Lung (tissue), 12 donors: ENCODE measurements around the gene CEACAM19. TPM values are rescaled to one million over a fixed set of nuclear protein-coding genes. Genes with fewer than 3 reads are reported as not detected.

Experiments
- ATAC-seq: fragments of 200-7000 bp; cut with Tn5 transposase; one replicate; pipeline ENCODE4 v1.9.1; 2020; ENCODE audit warnings: moderate number of reproducible peaks; ENCODE audit not compliant: insufficient read depth, low FRiP score
- DNase-seq, 3 donors: peaks; one replicate each; pipeline ENCODE4 v3.0.0-alpha.2; 2013 to 2017
- H3K27ac ChIP-seq, 2 donors: one replicate each; pipeline ENCODE4 v1.5.1; 2013; ENCODE audit warnings: mild to moderate bottlenecking in 2 of 2, moderate library complexity in 2 of 2, control low read depth in 1 of 2, inconsistent platforms in 1 of 2, low read depth in 1 of 2, low read length in 1 of 2
- H3K27me3 ChIP-seq, 3 donors: one replicate each; pipeline ENCODE4 v1.5.1; 2013; ENCODE audit warnings: low read length in 2 of 3; ENCODE audit not compliant: control insufficient read depth in 3 of 3, insufficient read depth in 3 of 3
- H3K36me3 ChIP-seq, 4 donors: one replicate each; pipeline ENCODE4 v1.5.1; 2013; ENCODE audit warnings: low read length in 4 of 4, mild to moderate bottlenecking in 1 of 4, moderate library complexity in 1 of 4; ENCODE audit not compliant: control insufficient read depth in 4 of 4, insufficient read depth in 4 of 4
- H3K4me1 ChIP-seq, 5 donors: one replicate each; pipeline ENCODE4 v1.5.1; 2013; ENCODE audit warnings: low read length in 5 of 5, mild to moderate bottlenecking in 2 of 5, moderate library complexity in 1 of 5; ENCODE audit not compliant: control insufficient read depth in 5 of 5, insufficient read depth in 5 of 5
- H3K4me3 ChIP-seq: one replicate; pipeline ENCODE4 v1.5.1; 2013; ENCODE audit warnings: mild to moderate bottlenecking, control low read depth, moderate library complexity
- H3K9ac ChIP-seq, 2 donors: one replicate each; pipeline ENCODE4 v1.5.1; 2013; ENCODE audit warnings: low read length in 2 of 2, control low read depth in 1 of 2; ENCODE audit not compliant: insufficient read depth in 1 of 2
- H3K9me3 ChIP-seq, 4 donors: one replicate each; pipeline ENCODE4 v1.5.1; 2013; ENCODE audit warnings: low read length in 3 of 4, mild to moderate bottlenecking in 1 of 4, moderate library complexity in 1 of 4; ENCODE audit not compliant: control insufficient read depth in 4 of 4, insufficient read depth in 3 of 4
- CTCF ChIP-seq: IDR thresholded peaks from 2 replicates; pipeline ENCODE4 v1.5.1; 2012; ENCODE audit warnings: mild to moderate bottlenecking; ENCODE audit errors: control extremely low read depth, extremely low read depth
- WGBS, 2 donors: extraction: QIAGEN DNeasy Blood & Tissue Kit; methylation state at CpG; one replicate each; pipeline ENCODE4 v1.1.7; 2013; 5-methylcytosine and 5-hydroxymethylcytosine counted together
- polyA plus RNA-seq, 2 donors: library from polyadenylated mRNA; stranded (reverse); fragments of 200-250 nt; gene quantifications; one replicate each; pipeline ENCODE4 v1.2.1, GENCODE V29; 2013
- total RNA-seq, 2 donors: library from RNA; depleted of rRNA in 1 of 2; stranded (reverse); fragments of >200 nt in 1 of 2; gene quantifications; one replicate each; pipeline ENCODE4 v1.2.1, GENCODE V29; 2014 to 2021
- donor health status: control.
- donor health status: control.
- donor health status: Bipolar disorder and iron deficiency.
- donor health status: healthy.
- donor health status: DM: yes; HTN: yes; CAD: no.

CEACAM19 gene
- total and polyA plus RNA-seq, 4 donors = 2.3 to 8.3 (median 4.4) TPM

DNA sequence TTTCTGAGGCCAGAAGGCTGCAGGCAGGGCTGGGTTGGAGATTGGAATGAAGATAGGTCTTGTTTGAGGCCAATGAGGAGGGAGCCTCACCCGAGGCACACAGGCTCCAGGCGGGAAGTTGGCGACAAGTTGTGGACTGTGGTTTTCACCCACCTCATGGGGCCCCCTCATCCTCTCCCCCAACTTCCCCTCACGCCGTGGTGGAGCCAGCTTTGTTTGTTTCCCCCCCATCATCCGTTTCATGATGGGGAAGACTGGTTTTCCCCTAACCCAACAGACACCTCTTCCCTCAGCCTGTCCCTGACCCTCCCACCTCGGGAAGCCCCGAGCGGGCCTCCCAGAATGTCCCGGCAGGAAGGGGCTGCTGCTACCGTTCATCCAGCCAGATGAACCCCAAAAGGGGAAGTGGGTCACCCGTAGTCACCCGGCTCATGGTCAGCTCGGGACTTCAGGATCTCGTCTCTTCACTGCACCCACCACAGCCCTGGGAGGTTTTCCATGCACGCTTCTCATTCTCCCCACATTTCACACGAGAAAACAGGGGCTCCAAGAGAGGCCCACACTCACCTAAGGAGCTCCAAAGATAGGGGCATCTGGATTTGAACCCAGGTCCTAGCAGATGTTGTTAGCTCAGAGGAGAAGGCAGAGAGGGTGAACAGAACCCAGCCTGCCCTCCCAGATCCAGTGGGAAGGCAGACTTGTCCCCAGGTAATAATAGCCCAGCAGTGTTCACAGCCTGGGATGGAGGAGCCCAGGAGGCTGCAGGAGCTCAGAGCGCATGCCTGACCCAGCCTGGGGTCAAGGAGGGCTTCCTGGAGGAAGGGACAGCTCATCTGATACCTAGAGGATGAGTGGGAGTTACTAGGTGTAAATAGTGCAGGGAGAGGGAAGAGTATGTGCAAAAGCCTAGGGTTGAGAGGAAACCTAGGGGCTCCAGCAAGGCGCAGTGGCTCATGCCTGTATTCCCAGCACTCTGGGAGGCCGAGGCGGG is 51.1 kb downstream of the CEACAM19 start:
- Histone ChIP-seq H3K36me3 (no peaks in the 10 kb centered on the region), H3K27me3 (no peaks in the 10 kb centered on the region), H3K4me3 (no peak overlapping the region), H3K4me1 (peaks cover 0 to 26% (median 12%) of the 10 kb centered on the region in 5 donors), H3K27ac (peak overlapping the region in 1 of 2 donors; percentile 49), H3K9me3 (no peaks in the 10 kb centered on the region), H3K9ac (no peak overlapping the region)
- ATAC-seq (no peak), DNase-seq (no peak)
- TF ChIP-seq CTCF = no peak
- 22 to 36% methylated on average over 21 of the region's 21 CpGs for WGBS, 2 donors

DNA sequence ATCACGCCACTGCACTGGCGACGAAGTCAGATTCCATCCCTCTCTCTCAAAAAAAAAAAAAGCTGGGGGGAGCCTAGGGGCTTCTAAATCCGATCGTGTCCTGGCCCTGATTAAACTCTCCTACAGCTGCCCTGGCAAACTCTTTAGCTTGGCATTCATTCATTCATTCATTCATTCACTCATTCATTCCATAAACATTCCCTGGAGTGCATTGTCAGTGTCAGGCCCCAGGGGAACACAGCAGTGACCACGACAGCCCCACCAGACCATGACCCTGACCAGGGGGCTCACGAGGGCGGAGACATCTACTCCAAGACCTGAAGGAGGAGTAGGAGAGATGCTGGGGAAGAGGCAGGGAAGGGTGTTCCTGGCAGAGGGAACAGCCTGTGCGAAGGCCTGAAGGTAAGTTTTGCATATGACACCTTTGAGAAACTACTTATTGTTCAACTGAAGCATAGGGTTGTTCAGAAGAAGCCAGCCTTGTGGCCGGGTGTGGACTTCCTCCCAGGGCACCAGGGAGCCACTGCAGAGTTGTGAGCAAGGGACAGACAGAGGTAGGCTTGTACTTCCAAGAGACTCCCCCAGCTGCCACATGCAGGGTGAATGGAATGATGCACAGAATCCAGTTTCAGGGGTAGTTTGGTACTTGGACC is 52.1 kb downstream of the CEACAM19 start:
- 63 to 66% methylated on average over 10 of the region's 10 CpGs for WGBS, 2 donors
- H3K27me3 ChIP-seq = no peaks in the 10 kb centered on the region
- TF ChIP-seq CTCF = no peak
- peak overlapping the region in 1 of 2 donors; percentile 2 for H3K27ac ChIP-seq
- ATAC-seq (peak; percentile 55), DNase-seq (no peak)
- no peaks in the 10 kb centered on the region for H3K9me3 ChIP-seq
- H3K36me3 ChIP-seq = no peaks in the 10 kb centered on the region
- H3K9ac ChIP-seq = no peak overlapping the region
- H3K4me1 ChIP-seq = peaks cover 0 to 24% (median 10%) of the 10 kb centered on the region in 5 donors
- H3K4me3 ChIP-seq = no peak overlapping the region

DNA sequence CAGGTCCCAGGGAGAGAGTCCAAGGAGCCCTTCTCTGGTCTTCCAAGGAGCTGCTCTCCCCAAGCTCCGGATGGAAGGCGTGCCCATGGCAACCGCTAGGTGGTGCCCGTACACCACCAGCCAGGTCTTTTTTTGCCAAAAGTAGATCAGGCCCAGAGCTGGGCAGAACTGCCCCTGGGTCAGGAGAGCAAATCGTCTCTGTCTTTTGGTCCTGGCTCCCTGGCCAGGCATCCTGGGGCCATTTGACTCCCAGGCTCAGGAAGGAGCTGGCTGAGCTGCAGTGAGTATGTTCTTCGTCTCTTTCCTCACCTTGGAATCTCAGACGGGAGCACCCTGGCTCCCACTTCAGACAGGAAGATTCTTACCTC is 52.7 kb downstream of the CEACAM19 start:
- no peaks in the 10 kb centered on the region for H3K27me3 ChIP-seq
- no peaks in the 10 kb centered on the region for H3K9me3 ChIP-seq
- no peaks in the 10 kb centered on the region for H3K36me3 ChIP-seq
- peaks cover 0 to 20% (median 5%) of the 10 kb centered on the region in 5 donors for H3K4me1 ChIP-seq
- ATAC-seq (peak; percentile 92), DNase-seq (peak; percentile 81 to 86 (median 86))
- no peak overlapping the region for H3K4me3 ChIP-seq
- 12 to 20% methylated on average over 7 of the region's 7 CpGs for WGBS, 2 donors
- peak; percentile 98 for TF ChIP-seq CTCF
- peak overlapping the region in 1 of 2 donors; percentile 42 for H3K27ac ChIP-seq
- H3K9ac ChIP-seq = no peak overlapping the region
